ENCODE results near the gene PTGDR. TPM values are rescaled to one million over a fixed set of nuclear protein-coding genes. Genes with fewer than 3 reads are reported as not detected.

Gene PTGDR
- not detected in 2 replicates for polyA plus RNA-seq (2011; rRNA removed)
- not detected in 2 replicates for polyA minus RNA-seq (2011; rRNA and poly(A)+ RNA removed)

DNA sequence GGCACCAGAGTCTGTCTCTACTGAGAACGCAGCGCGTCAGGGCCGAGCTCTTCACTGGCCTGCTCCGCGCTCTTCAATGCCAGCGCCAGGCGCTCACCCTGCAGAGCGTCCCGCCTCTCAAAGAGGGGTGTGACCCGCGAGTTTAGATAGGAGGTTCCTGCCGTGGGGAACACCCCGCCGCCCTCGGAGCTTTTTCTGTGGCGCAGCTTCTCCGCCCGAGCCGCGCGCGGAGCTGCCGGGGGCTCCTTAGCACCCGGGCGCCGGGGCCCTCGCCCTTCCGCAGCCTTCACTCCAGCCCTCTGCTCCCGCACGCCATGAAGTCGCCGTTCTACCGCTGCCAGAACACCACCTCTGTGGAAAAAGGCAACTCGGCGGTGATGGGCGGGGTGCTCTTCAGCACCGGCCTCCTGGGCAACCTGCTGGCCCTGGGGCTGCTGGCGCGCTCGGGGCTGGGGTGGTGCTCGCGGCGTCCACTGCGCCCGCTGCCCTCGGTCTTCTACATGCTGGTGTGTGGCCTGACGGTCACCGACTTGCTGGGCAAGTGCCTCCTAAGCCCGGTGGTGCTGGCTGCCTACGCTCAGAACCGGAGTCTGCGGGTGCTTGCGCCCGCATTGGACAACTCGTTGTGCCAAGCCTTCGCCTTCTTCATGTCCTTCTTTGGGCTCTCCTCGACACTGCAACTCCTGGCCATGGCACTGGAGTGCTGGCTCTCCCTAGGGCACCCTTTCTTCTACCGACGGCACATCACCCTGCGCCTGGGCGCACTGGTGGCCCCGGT, at the start of gene PTGDR:
Gene PTGDR (plus strand): TSS at position 198 of the 778 bp plus-strand sequence. CDS start 117 bp downstream, at position 315.
- CTCF ChIA-PET, result interaction anchor here (1.2 kb wide), 1 partner anchor 12 kb away, joined by 4 read pairs; no protein-coding TSS in a partner anchor
- POLR2A ChIA-PET, result no interaction called here
- DNase-seq (ENCODE audit: low read depth), result no peak

GRCh38 chr14:52219488-52220084, 47.9 kb upstream of the PTGDR start:
- H3K4me3 ChIP-seq (ENCODE audit: low read depth, low read length), result no peak overlapping the region
- ChIA-PET POLR2A (no interaction called here), CTCF (no interaction called here)
- peaks cover 5% of the 10 kb centered on the region for H3K27me3 ChIP-seq (ENCODE audit: control insufficient read depth, insufficient read depth, low read length)
- DNase-seq (ENCODE audit: low read depth), result no peak
- no peak for TF ChIP-seq CTCF (IDR thresholded peaks at IDR 0.05; ENCODE audit: insufficient read depth, low read depth, low read length)
- H3K36me3 ChIP-seq (ENCODE audit: control insufficient read depth, insufficient read depth, low read length), result no peaks in the 10 kb centered on the region

More for the DNA sequence above, at the start of gene PTGDR:
- no peak within 1 kb of the TSS for H3K4me3 ChIP-seq (ENCODE audit: low read depth, low read length)
- H3K36me3 ChIP-seq (ENCODE audit: control insufficient read depth, insufficient read depth, low read length), result no peaks in the 10 kb centered on the region
- H3K27me3 ChIP-seq (ENCODE audit: control insufficient read depth, insufficient read depth, low read length), result peaks cover 36% of the 10 kb centered on the region
- no peak for TF ChIP-seq CTCF (IDR thresholded peaks at IDR 0.05; ENCODE audit: insufficient read depth, low read depth, low read length)

DNA sequence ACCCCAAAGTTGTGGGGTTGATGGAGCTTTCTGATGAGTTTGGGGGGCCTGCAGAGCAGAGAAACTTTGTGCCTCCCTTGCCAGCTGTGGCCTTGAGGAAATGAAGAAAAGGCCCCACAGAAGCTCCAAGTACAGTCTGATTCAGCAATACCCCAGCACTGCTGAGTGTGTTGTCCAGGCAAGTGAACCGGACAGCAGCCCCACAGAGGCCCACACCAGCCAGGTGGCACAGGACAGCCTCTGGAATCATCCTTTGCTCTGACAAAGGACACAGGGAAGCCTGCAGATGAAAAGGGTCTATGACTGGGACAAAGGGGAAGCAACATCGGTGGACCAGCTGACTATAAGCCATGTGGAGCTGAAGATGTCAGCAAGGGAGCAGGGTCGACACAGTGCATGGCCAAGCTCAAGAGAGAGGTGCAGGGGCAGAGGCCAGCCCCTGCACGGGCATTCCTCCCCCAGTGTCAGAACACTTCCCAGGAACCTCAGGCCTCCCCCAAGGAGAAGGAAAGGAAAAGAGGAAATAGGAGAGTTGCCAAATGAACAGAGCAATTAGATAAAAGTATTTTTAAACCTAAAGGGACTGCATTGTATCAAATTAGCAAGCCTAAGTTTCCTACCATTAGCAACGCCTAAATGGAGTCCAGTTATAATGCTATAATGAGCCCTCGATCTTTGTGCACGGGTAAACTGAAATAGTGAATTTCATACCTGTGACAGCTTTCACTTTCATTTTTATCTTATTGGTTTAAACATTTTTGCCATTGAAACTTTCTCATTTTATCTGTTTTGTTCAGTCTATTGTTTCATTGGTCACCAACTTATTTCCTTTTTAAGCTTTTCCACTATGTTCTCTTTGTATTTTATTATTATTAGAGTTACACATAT, 46.3 kb upstream of the PTGDR start:
- POLR2A ChIA-PET, result interaction anchor here (0.6 kb wide), 1 partner anchor 37 kb away, joined by 3 read pairs; no protein-coding TSS in a partner anchor

DNA sequence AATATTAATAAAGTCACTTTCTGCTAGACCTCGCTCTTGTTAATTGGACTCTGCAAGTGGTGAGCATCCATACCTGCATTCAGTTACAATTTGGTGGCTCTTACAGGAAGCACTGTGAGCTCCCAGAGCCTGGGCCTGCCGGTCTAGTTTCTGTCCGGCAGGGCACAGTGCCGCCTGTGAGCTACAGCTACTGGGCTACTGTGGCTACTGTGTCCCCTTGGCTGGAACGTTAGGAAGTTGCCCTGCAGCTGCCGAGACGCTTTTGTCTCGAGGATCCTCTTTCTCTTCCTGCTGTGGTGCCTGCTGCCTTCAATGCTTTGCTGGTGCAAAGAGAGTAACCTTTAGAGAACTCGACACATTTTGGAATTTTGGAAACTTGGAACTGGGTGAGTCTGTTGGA, 44.6 kb upstream of the PTGDR start:
- POLR2A ChIA-PET, result no interaction called here
- no peak for DNase-seq (ENCODE audit: low read depth)
- no peaks in the 10 kb centered on the region for H3K36me3 ChIP-seq (ENCODE audit: control insufficient read depth, insufficient read depth, low read length)
- H3K4me3 ChIP-seq (ENCODE audit: low read depth, low read length), result no peak overlapping the region
- CTCF ChIA-PET, result no interaction called here
- no peak for TF ChIP-seq CTCF (IDR thresholded peaks at IDR 0.05; ENCODE audit: insufficient read depth, low read depth, low read length)
- H3K27me3 ChIP-seq (ENCODE audit: control insufficient read depth, insufficient read depth, low read length), result peaks cover 2% of the 10 kb centered on the region; the same call in 1 of the 2 replicates

More for the DNA sequence above, 46.3 kb upstream of the PTGDR start:
- TF ChIP-seq CTCF (IDR thresholded peaks at IDR 0.05; ENCODE audit: insufficient read depth, low read depth, low read length), result no peak
- H3K36me3 ChIP-seq (ENCODE audit: control insufficient read depth, insufficient read depth, low read length), result no peaks in the 10 kb centered on the region
- CTCF ChIA-PET, result no interaction called here
- no peak overlapping the region for H3K4me3 ChIP-seq (ENCODE audit: low read depth, low read length)
- DNase-seq (ENCODE audit: low read depth), result no peak
- H3K27me3 ChIP-seq (ENCODE audit: control insufficient read depth, insufficient read depth, low read length), result peaks cover 2% of the 10 kb centered on the region; the same call in 1 of the 2 replicates

All from BJ (cell line).